H1 (cell line): ENCODE data around the gene GOLIM4. TPM values are rescaled to one million over a fixed set of nuclear protein-coding genes. Genes with fewer than 3 reads are reported as not detected.

Experiments used
- BCL11A ChIP-seq, 2 experiments: IDR thresholded peaks; one replicate each; pipeline ENCODE4 v1.6.1; 2011; ENCODE audit warnings: low read depth in 2 of 2, low read length in 2 of 2, mild to moderate bottlenecking in 2 of 2
- CEBPB ChIP-seq: IDR thresholded peaks from 2 replicates; pipeline ENCODE4 v1.6.1; 2012; ENCODE audit warnings: low read depth, low read length
- NRF1 ChIP-seq: IDR thresholded peaks from 2 replicates; pipeline ENCODE4 v1.6.1; 2011; ENCODE audit warnings: mild to moderate bottlenecking, low read depth, low read length, improper control_type of control experiment
- SP1 ChIP-seq: IDR thresholded peaks from 2 replicates; pipeline ENCODE4 v1.6.1; 2011; ENCODE audit warnings: low read depth, low read length
- TAF7 ChIP-seq: optimal IDR thresholded peaks from 2 replicates; pipeline ENCODE3; 2011; ENCODE audit warnings: low read depth, mild to moderate bottlenecking, inconsistent platforms, low read length, moderate library complexity, borderline replicate concordance
- polyA plus RNA-seq, 7 experiments: library from polyadenylated mRNA; depleted of rRNA in 3 of 7; stranded (reverse) in 5 of 7; unstranded in 2 of 7; fragments of >200 nt in 5 of 7; fragments of 200-250 nt in 2 of 7; gene quantifications; 1 replicate in 5 of 7; 2 replicates in 1 of 7; 4 replicates in 1 of 7; pipeline versions ENCODE4 v1.2.1 to v1.2.3, GENCODE V29; 2011 to 2013; ENCODE audit warnings: missing spikeins in 2 of 7, mixed read lengths in 2 of 7
- total RNA-seq: library from RNA; stranded (reverse); fragmentation: NEBNext Ultra II Directional; extraction: Animal tissue kit (Norgen Biotek cat#: 25700); gene quantifications from 2 replicates; pipeline ENCODE4 v1.2.1, GENCODE V29; 2021
- TF ChIP-seq, protein P1 (sequence below): fragments of 300-600 bp; sonication (generic); IDR thresholded peaks from 2 replicates; pipeline ENCODE4 v1.7.1; 2012; ENCODE audit warnings: low read length, moderate library complexity, mild to moderate bottlenecking, inconsistent platforms; ENCODE audit not compliant: insufficient replicate concordance
- TF ChIP-seq, protein P2 (sequence below): IDR thresholded peaks from 2 replicates; pipeline ENCODE4 v1.6.1; 2012; ENCODE audit warnings: low read length, inconsistent platforms

GOLIM4 gene
- total and polyA plus RNA-seq, 2 of the 8 experiments (the other 6 are each of a cell fraction or from before 2014, with no cell fraction given), result 5.6 to 29.7 TPM

DNA sequence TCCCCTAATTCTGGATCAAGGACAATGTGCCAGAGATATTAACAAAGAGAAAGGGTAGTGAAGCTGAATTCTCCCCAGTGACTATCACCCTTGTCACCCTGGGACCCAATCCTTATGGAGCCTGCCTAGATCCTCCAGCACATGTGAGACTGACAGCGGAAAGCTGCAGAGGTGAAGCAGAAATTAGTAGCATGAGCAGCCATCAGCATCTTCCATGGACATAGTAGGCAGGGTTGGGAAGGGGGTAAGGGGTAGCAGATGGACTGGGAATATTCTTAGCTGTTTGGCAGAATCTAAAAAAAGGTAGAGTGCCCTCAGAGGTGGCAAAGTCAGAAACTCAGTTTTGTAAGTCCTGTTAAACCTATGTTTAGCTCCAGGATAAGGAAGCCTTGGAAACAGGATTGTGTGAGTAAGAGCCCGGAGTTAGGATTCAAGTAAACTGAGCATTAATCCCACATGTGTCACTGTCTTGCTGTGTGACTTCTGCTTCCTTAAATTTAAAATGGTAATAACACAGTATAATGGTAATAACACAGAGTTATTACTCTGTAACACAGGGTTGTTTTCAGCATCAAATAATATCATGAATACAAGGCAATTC is 14.5 kb downstream of the GOLIM4 start (continued):
- TF ChIP-seq, protein P1, sequence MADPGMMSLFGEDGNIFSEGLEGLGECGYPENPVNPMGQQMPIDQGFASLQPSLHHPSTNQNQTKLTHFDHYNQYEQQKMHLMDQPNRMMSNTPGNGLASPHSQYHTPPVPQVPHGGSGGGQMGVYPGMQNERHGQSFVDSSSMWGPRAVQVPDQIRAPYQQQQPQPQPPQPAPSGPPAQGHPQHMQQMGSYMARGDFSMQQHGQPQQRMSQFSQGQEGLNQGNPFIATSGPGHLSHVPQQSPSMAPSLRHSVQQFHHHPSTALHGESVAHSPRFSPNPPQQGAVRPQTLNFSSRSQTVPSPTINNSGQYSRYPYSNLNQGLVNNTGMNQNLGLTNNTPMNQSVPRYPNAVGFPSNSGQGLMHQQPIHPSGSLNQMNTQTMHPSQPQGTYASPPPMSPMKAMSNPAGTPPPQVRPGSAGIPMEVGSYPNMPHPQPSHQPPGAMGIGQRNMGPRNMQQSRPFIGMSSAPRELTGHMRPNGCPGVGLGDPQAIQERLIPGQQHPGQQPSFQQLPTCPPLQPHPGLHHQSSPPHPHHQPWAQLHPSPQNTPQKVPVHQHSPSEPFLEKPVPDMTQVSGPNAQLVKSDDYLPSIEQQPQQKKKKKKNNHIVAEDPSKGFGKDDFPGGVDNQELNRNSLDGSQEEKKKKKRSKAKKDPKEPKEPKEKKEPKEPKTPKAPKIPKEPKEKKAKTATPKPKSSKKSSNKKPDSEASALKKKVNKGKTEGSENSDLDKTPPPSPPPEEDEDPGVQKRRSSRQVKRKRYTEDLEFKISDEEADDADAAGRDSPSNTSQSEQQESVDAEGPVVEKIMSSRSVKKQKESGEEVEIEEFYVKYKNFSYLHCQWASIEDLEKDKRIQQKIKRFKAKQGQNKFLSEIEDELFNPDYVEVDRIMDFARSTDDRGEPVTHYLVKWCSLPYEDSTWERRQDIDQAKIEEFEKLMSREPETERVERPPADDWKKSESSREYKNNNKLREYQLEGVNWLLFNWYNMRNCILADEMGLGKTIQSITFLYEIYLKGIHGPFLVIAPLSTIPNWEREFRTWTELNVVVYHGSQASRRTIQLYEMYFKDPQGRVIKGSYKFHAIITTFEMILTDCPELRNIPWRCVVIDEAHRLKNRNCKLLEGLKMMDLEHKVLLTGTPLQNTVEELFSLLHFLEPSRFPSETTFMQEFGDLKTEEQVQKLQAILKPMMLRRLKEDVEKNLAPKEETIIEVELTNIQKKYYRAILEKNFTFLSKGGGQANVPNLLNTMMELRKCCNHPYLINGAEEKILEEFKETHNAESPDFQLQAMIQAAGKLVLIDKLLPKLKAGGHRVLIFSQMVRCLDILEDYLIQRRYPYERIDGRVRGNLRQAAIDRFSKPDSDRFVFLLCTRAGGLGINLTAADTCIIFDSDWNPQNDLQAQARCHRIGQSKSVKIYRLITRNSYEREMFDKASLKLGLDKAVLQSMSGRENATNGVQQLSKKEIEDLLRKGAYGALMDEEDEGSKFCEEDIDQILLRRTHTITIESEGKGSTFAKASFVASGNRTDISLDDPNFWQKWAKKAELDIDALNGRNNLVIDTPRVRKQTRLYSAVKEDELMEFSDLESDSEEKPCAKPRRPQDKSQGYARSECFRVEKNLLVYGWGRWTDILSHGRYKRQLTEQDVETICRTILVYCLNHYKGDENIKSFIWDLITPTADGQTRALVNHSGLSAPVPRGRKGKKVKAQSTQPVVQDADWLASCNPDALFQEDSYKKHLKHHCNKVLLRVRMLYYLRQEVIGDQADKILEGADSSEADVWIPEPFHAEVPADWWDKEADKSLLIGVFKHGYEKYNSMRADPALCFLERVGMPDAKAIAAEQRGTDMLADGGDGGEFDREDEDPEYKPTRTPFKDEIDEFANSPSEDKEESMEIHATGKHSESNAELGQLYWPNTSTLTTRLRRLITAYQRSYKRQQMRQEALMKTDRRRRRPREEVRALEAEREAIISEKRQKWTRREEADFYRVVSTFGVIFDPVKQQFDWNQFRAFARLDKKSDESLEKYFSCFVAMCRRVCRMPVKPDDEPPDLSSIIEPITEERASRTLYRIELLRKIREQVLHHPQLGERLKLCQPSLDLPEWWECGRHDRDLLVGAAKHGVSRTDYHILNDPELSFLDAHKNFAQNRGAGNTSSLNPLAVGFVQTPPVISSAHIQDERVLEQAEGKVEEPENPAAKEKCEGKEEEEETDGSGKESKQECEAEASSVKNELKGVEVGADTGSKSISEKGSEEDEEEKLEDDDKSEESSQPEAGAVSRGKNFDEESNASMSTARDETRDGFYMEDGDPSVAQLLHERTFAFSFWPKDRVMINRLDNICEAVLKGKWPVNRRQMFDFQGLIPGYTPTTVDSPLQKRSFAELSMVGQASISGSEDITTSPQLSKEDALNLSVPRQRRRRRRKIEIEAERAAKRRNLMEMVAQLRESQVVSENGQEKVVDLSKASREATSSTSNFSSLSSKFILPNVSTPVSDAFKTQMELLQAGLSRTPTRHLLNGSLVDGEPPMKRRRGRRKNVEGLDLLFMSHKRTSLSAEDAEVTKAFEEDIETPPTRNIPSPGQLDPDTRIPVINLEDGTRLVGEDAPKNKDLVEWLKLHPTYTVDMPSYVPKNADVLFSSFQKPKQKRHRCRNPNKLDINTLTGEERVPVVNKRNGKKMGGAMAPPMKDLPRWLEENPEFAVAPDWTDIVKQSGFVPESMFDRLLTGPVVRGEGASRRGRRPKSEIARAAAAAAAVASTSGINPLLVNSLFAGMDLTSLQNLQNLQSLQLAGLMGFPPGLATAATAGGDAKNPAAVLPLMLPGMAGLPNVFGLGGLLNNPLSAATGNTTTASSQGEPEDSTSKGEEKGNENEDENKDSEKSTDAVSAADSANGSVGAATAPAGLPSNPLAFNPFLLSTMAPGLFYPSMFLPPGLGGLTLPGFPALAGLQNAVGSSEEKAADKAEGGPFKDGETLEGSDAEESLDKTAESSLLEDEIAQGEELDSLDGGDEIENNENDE, result no peak
- TF ChIP-seq TAF7 (no peak), SP1 (no peak), CEBPB (no peak), NRF1 (no peak), BCL11A (IDR thresholded peaks at IDR 0.05; ENCODE audit: low read depth in 2 of 2, low read length in 2 of 2) (no peak)
- TF ChIP-seq, protein P2, sequence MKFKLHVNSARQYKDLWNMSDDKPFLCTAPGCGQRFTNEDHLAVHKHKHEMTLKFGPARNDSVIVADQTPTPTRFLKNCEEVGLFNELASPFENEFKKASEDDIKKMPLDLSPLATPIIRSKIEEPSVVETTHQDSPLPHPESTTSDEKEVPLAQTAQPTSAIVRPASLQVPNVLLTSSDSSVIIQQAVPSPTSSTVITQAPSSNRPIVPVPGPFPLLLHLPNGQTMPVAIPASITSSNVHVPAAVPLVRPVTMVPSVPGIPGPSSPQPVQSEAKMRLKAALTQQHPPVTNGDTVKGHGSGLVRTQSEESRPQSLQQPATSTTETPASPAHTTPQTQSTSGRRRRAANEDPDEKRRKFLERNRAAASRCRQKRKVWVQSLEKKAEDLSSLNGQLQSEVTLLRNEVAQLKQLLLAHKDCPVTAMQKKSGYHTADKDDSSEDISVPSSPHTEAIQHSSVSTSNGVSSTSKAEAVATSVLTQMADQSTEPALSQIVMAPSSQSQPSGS, result no peak
